GM21619 (cell line): ENCODE results near the gene TWIST2.

Experiments
- ATAC-seq: cut with Tn5 transposase; IDR thresholded peaks from one replicate; pipeline ENCODE4 v1.9.1; 2021; ENCODE audit not compliant: unreplicated experiment

Gene TWIST2

DNA sequence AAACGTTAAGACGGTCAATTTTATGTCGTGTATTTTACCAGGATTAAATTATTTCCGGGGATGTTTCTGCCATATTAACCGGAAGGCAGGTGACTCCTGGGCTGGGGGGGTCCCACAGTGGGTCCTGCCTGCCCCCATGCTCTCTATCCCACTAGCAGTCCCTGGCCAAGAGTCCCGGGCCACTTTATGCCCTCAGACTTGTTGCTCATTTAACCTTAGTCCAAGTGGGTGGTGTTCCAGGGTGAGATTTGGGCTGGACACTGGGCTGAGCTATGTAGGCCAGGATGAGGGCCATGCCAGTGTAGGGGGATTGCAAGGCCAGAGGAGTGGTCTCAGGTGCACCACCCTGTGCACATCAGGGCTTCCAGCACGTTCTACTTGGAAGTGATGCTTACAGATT, 24.1 kb downstream of the TWIST2 start:
- ATAC-seq = no peak

DNA sequence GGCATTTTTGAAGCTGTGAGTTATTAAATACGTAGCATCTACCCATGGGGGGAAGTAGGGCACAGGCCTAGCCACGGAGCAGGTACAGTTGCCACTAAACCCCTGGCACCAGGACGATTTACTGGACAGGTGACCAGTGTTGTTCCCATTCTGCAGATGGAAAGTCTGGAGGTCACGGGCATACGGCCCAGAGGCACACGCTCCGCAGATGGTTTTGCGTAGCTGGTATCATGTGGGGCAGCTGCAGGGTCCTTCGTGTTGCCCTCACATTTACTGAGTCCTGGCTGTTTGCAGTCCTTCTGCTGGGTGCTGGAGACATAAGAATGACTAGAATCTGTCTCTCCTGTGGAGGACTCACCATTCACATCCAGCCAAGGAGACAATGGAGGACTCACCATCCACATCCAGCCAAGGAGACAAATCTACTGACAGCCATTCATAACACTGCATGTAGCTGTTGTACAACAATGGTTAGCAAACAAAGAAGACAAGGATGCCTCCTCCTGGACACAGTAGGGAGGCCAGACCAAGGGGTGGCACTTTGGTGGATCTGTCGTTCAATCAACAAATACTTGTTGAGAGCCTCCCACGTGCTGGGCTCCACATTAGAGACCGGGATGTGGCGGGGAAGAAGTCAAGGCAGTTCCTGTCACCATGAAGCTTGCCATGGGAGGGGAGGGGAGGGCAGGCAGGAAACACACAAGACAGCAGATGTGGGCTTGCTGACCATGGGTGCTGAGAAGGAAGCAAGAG, 24.9 kb downstream of the TWIST2 start:
- ATAC-seq = no peak

DNA sequence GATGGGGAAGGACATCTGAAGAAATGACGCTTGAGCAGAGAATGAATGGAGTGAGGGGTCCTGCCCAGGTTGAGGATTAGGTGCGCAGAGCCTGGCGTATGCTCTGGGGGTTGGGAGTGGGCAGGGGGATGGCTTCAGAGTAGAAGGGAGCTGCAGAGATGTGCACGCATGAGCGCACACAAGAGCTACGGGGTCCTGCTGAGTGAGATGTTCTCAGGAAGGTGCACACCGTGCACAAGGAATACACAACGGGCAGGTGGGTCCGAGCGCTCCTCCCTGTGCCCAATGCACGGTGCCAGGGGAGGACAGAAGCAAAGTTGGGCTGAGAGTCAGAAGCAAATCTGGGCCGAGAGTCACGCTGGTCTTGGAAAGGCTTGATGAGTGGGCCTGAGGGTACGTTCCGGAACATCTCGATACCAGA, 25.5 kb downstream of the TWIST2 start:
- no peak for ATAC-seq

DNA sequence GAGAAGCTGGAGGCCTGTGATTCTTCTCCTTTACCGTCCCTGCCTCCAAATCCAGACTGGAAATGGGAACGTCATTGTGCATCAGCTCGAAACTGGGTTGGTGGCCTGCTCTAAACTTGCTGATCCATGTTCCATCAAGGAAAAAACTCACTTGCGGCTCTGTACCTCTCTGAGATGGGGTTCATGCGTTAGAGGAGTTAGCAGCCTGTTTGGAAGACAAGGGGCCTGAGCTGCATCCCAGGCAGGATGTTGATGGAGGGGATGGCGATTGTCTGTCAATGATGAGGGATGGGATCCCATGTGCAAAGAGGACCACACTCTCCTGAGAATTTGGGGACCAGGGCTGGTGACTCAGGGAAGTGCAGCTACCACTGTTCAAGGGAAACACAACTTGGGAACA, 26.0 kb downstream of the TWIST2 start:
- ATAC-seq = no peak

DNA sequence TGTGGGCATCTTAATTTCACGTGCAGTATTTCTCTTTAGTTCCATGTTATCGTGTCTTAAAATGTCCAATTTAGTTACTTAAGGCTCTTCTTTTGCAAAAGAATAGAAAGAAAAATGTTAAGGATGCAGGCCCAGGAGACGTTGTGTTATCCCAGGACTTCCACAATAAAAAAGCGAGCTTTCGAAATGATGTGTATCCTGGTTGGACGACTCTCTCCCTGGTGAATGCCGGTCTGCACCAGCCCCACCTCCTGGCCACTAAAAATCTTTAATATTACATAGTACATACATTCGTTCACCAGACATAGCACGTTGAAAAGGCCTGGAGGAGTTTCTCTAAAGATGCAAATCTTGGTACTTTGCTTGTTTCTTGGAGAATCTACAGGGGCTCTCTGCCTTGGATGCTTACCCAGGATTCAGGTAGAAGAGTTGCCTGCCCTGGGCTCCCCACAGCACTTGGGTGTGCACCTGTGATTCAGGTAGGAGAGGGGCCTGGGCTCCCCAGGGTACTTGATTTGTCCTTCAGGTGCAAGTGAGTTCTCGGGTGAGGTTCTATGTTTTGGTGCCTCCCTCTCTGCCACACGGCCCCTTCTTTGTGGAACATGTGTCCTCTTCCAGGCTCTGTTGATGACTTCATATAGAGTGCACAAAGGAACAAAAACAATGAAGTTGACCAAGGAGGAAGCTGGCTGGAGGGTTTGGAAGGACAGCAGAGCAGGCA, 26.6 kb downstream of the TWIST2 start:
- no peak for ATAC-seq

DNA sequence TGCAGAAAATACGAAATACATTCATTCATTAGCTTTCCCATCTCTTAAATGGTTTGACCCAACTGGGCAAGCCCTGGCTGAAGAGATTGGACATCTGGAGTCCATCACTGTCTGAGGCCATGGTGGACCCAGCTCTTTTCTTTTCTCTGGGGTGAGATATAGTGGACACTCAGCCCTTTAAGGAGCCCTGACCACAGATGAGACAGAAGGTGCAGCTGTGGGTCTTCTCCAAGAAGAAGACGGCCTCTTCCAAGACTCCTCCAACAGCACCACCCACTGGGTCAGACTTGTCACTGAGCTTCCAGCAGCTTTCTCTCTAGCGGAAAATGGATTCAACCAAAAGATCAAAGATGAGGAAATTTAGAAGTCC, 27.2 kb downstream of the TWIST2 start:
- no peak for ATAC-seq

DNA sequence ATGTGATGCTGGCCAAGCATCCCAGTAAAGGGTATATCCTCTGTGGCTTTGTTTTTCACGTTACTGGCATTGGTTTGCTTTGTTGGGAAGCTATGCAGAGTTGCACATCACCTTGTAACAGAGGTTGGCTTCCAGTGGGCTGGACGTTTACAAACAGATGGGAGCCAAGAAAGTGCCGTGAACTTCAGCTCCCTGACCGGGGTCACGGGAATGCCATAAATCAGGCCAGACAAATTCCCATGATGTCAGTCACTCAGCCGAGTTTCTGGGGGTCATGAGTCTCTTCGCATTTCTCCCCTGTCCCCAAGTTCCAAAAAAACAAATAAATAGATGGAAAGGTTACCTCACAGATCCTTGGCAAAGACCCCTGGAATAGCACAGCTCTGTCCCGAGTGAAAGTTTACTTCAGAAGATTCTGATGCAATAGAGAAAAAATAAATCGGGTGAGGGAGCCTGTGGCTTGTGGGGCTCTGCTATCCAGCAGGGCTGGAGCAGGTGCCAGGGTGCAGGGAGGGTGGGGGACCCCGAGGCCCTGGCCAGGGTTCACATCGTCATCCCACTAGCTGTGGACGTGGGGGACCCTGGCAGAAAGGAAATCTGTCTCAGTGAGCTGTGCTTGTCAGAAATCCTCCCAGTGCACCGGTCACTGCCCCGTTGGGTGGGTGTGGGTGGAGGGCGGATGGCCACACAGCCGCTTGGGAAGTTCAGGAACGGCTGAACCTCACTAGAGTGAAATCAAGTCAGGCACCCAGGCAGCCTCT, 27.8 kb downstream of the TWIST2 start:
- ATAC-seq = no peak

DNA sequence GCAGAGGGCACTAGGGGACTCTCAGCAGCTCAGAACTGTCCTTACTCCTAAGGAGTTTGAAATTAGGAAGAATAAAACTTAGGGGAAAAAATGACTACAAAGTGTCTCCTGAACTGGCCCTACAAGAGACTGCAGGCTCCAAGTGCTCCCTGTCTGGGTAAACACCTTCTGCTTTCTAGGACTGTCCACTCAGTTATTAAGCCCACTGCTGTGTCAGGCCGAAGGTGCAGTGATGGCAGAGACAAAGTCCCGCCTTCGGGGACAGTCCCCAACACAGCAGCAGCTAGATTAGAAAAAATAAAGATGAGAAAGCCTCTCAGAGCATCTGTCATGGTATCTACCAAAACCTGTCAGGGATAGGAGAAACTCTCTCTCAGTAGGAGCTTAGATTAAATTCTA, 28.3 kb downstream of the TWIST2 start:
- ATAC-seq = no peak

DNA sequence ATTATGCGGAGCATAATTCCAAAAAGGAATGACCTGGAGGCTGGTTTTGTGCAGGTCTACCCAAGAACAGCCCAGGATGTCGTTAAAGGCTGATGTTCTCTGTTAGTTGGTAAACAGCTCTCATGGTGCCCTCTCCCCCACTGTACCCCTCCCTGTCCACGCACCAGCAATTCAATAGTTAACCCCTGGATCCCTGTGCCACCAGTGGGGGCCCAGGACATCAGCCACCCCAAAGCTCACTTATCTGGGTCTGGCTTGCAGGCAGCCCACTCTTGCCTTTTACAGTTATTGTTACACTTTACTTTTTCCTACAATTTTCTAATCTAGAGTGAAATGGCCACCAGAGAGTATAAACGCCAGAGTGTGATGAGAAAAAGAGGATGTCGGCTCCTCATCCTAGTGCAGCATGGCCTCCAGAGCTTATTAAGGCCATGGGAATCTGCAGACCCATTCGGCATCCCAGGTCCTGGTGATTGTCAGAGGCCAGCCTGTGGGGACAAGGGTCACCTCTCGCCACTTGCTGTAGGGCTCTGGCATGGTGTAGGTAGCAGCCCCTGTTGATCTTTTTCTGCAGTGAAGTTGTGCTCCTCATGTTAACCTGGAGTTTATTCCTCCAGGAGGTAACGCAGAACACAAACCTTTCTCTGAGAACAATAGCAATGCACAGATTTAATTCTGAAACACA, 30.3 kb downstream of the TWIST2 start:
- ATAC-seq = no peak

DNA sequence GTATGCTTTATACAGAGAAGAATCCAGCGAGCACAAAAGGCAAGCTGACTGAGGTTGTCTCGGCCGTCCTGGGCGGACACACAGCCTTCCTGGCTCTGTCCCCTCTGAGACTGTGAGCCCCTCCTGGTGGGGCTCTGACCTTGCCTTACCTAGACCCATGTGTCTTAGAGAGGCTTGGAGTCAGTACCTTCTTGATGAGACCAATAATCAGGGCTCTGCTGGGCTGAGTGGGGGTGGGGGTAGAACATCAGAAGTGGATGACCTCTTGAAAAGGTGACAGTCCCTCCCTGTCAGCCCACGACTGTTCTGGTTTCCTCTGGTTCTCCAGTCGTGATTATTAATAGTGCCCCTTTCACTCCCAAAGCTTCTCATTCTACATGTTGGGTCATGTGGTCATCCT, 31.2 kb downstream of the TWIST2 start:
- ATAC-seq = no peak

DNA sequence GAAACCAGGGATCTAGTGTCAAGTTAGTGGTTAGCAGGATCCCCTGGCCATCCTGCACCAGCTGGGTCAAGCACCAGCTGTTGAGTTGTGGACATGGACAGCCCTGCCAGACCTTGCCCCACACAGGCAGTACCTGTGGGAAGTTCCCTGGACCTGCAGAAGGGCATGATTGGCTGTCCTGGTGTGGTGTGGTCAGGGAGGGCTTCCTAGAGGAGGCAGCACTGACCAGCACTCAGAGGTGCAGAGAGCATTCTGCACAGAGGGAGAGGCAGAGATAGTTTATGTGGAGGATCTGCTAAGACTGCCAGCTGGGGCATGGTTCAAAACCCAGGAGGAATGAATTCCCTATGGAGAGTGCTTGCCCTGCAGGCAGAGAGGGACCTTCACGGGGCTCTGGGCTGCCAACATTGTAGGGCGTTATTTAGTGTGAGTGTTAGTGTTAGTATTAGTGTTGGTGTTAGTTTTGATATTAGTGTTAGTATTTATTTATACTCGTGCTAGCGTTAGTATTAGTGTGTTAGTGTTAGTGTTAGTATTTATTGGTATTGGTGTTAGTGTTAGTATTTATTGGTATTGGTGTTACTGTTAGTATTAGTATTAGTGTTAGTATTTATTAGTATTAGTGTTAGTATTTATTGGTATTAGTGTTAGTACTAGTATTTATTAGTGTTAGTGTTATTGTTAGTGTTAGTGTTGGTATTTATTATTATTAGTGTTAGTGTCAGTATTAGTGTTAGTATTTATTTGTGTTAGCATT, 31.9 kb downstream of the TWIST2 start:
- ATAC-seq = no peak

DNA sequence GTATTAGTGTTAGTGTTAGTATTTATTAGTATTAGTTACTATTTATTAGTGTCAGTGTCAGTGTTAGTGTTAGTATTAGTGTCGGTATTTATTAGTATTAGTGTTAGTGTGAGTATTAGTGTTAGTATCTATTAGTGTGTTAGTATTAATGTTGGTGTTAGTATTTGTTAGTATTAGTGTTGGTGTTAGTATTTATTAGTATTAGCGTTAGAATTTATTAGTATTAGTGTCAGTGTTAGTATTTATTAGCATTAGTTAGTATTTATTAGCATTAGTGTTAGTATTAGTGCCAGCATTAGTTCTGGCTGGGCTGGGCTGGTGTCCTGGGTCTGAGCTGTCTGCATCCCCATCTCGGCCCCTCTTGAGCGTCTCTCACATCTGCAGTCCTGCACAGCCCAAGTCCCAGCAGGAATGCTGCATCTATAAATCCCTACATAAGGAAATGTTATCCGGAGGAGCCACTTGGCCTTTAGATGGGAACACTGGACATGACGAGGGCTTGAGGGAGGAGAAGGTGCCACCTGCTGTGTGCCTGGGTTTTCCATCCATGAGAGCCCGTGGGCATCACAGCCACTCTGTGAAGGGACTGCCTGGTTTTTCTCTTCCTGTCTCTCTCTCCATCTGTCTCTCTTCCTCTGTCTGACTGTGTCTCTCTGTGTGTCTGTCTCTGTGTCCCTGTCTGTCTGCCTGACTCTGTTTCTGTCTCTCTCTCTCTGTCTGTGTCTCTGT, 33.6 kb downstream of the TWIST2 start:
- no peak for ATAC-seq

DNA sequence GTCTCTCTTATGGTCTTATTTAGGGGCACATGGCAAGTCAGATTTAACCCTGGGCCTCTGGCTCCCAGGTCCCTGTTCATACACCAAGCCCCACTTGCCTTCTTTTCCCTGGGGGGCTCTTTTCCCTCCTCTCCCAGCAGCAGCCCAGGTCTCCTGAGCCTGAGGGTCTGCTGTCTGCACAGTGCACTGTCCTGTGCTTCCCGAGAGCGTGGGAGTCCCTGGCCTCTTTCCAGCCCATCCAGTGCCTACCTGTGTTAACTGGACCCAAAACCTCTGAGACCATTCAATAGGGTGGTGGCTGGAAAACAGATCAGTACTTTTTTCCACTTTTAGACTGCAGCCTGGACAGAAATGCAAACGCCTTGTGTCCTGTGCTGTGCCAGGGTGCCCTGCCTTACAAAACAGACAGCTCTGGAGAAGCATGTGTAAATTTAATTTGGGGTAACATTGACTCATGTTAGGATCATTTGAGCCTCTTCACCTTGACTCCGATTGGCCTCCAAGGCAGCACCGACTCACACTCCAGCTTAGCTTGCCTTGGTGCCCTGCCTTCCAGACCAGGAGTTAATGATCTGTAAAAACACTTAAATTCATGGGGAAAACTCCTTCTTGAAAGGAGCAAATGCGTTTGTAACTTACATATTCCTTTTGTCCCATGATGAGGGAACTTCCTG, 34.3 kb downstream of the TWIST2 start:
- ATAC-seq = no peak

DNA sequence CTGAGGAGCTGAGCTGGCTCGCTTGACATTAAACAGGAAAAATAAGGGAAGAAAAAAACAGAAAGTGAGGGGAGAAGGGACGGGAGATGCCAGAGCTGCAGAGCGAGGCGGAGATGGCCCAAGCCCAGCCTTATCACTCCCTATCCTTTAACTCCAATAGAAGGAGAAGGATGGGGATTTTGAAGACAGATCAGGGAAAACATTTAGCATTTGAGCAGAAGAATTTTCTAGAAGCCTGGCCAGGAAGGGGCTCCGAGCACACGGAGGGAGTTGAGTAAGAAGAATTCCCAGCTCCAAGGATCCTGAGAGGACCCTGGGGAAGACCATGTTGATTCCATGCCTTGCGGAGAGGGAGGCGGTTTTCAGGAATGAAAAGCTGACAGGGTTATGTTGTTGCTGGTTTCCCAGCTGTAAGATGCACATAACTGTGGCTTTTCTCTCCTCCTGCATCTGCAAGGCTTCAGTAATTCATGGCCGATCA, 35.6 kb downstream of the TWIST2 start:
- ATAC-seq = no peak

DNA sequence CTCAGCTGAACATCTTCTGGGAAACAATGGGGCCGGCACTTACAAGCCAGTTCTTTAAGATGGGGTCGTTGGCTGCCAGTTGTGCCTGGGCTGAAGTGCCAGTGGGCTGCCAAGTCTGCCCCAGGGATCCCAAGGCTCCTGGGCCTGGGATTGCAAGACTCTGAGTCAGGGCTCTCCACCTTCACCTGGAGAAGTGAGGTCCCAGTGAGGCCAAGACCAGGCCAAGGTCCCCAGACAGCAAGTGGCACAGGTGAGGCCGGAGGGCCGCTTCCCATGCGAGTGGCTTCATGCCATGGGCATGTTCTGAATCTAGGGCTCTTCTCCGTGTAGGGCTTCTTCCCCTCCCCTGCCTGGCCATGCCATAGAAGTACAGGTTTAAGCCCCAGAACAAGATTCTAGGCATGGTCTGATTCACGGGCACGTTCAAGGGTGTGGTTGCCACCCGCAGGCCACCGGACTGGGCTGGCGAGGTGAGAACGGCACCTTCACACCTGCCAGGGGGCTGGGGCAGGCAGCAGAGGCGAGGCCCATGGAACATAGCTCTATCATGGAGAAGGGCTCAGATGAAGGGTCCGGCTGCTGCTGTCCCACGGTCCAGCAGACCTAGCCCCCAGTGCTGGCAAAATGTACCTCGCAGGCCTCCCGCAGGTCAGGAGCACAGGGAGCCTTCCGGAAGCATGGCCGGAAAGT, 36.4 kb downstream of the TWIST2 start:
- no peak for ATAC-seq

DNA sequence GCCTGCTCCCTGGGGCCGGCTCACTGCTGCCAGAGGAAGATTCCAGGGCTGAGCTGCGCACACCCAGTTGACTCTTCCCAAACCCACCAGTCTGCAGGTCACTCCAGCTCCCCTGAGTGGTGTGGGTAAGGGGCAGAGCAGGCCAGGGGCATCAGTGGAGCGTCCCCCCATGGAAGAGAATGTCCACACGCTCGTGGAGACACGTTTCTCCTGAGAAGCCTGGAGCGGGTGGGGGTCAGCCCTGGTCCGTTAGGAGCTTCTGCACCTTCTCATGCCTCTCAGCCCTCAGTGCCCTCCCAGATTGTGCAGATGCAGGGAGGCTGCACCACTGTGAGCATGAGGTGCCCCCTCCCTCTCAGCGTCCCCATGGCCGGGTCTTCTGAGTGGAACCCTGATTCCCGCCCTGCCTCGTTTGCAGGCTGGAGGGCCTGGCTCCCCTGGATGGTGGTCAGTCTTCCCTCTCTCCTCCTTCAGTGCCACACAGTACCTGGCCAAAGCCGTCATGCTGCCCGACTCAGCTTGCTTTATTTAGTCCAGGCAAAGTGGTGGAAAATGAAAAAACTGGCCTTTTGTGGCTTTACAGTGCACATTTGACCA, 37.0 kb downstream of the TWIST2 start:
- no peak for ATAC-seq

DNA sequence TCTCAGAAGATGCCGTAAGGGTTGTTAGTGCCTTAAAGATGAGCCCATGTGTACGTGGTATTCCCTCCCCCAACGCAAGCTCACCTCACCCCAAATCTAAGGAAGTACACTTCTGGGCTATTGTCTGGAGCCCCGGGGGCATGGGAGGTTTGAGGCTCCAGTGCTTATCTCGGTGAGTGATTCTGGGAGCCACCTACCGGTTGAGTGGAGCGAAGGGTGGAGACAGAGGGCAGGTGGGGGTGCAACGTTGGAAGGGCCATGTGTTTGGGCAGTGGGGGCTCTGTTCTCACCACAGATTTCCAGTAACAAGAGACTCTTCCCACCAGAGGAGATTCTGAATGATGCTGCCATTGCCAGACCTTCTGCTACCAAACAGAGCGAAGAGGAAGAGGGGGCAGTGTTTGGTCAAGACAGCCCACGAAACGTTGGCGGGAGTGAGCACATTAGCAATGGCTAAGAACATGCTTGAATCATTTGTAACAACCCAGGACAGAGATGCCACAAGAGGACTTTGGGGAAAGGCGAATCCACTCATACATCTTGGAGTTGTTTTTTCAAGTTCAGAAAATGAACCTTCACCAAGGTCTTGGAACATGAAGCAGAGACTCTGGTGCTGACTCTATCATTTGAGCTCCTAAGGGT, 38.7 kb downstream of the TWIST2 start:
- no peak for ATAC-seq

DNA sequence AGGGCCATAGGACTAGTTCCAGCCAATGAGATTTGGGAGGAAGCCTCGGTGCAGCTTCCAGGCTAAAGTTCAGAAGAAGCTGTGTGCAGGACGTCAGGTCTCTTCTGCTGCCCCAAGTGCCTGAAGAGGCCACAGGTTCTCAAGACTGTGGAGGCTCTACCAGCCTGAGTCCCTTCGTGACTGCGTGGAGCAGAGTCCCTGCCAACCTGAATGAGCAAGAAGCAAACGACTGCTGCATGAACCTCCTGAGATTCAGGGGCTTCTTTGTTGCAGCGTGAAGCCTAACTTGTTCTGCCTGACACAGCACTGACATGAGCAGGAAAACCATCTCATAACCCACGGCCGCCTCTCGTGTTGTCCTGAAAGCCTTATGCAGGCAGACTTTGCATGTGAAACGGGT, 39.7 kb downstream of the TWIST2 start:
- ATAC-seq = no peak
